ENCODE measurements around the gene MED26. TPM values are rescaled to one million over a fixed set of nuclear protein-coding genes. Genes with fewer than 3 reads are reported as not detected.

MED26 gene
- total and polyA plus RNA-seq, 2 of the 13 experiments (the other 11 are each of a cell fraction or from before 2014, with no cell fraction given), result 3.5 to 3.8 TPM

DNA sequence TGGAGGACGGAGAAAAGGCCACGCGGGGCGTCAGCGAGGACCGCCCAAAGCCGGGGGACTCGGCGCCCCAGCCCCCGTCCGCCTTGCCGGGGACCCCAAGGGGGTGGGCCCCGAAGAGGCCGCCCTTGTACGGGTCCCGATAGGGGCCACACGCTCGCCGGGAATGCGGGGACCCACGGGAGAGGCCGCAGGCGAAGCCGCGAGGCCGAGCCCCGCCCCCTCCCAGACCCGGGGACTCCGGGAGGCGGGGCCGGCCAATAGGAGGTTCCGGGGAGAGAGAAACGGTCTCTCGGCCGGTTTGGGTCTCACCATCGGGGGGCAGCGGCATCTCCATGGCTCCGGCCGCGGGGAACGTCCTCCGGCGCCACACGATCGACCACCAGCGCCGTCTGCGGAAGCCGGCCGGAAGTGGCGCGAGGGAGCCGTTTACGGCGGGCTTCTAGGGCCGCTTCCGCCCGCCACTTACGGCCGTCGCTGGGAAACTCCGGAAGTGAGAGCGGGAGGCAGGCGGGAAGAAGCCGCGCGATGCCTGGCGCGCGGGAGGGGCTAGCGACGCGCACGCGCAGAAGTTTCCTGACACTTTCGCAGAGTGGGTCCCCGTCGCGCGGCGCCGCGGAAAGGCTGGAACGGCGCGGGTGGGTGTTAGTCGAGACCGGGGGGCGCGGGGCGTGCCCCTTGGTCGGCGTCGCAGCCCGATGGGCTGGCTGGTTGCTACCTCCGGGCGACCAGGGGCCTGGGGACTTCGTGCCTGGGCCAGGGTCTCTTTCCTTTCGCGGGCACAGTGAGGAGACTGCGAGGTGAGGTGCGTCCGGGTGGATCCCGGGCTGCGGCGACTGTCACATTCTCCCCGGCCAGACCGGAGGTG is 85.7 kb downstream of the MED26 start, which contains the start of gene CHERP (continued):
- TF ChIP-seq, protein P1, sequence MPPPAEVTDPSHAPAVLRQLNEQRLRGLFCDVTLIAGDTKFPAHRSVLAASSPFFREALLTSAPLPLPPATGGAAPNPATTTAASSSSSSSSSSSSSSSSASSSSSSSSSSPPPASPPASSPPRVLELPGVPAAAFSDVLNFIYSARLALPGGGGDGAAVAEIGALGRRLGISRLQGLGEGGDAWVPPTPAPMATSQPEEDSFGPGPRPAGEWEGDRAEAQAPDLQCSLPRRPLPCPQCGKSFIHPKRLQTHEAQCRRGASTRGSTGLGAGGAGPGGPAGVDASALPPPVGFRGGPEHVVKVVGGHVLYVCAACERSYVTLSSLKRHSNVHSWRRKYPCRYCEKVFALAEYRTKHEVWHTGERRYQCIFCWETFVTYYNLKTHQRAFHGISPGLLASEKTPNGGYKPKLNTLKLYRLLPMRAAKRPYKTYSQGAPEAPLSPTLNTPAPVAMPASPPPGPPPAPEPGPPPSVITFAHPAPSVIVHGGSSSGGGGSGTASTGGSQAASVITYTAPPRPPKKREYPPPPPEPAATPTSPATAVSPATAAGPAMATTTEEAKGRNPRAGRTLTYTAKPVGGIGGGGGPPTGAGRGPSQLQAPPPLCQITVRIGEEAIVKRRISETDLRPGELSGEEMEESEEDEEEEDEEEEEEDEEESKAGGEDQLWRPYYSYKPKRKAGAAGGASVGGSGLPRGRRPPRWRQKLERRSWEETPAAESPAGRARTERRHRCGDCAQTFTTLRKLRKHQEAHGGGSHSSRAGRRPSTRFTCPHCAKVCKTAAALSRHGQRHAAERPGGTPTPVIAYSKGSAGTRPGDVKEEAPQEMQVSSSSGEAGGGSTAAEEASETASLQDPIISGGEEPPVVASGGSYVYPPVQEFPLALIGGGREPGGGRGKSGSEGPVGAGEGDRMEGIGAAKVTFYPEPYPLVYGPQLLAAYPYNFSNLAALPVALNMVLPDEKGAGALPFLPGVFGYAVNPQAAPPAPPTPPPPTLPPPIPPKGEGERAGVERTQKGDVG (CRISPR knock-in tag; IDR thresholded peaks at IDR 0.05; ENCODE audit: borderline replicate concordance), result peak; percentile 41; the same call in 1 of the 2 replicates
- TF ChIP-seq CCDC6 (CRISPR knock-in tag; IDR thresholded peaks at IDR 0.05) (peak; percentile 59), BCL6 (CRISPR knock-in tag; IDR thresholded peaks at IDR 0.05) (0 out of 2 replicates have a peak, but pooled peaks have one; percentile 42), ZBTB7A (CRISPR knock-in tag; IDR thresholded peaks at IDR 0.05) (0 out of 2 replicates have a peak, but pooled peaks have one; percentile 9), KDM2A (CRISPR knock-in tag; IDR thresholded peaks at IDR 0.05; ENCODE audit: borderline replicate concordance, low read depth) (peak; percentile 92; the same call in 1 of the 2 replicates), HES4 (CRISPR knock-in tag; IDR thresholded peaks at IDR 0.05; ENCODE audit: borderline replicate concordance) (peak; percentile 59), RARG (CRISPR knock-in tag; IDR thresholded peaks at IDR 0.05; ENCODE audit: low read depth) (0 out of 2 replicates have a peak, but pooled peaks have one; percentile 55), SRF (IDR thresholded peaks at IDR 0.05; ENCODE audit: low read depth, low read length) (no peak), ZNF746 (CRISPR knock-in tag; IDR thresholded peaks at IDR 0.05) (no peak), TOE1 (CRISPR knock-in tag; IDR thresholded peaks at IDR 0.05) (peak; percentile 60; the same call in 1 of the 2 replicates), TBP (CRISPR knock-in tag; IDR thresholded peaks at IDR 0.05) (0 out of 2 replicates have a peak, but pooled peaks have one; percentile 36), ZNF343 (CRISPR knock-in tag; IDR thresholded peaks at IDR 0.05) (peak; percentile 64; the same call in 1 of the 2 replicates), PHF5A (CRISPR knock-in tag; IDR thresholded peaks at IDR 0.05; ENCODE audit: low read depth, unreplicated experiment) (peak; percentile 46), ZNF678 (CRISPR knock-in tag; IDR thresholded peaks at IDR 0.05) (peak; percentile 90), SNAPC2 (CRISPR knock-in tag; IDR thresholded peaks at IDR 0.05) (peak; percentile 84), MXD4 (CRISPR knock-in tag; IDR thresholded peaks at IDR 0.05) (peak; percentile 69; the same call in 1 of the 2 replicates), TGIF2 (CRISPR knock-in tag; IDR thresholded peaks at IDR 0.05) (0 out of 2 replicates have a peak, but pooled peaks have one; percentile 18), ZC3H4 (CRISPR knock-in tag; IDR thresholded peaks at IDR 0.05; ENCODE audit: borderline replicate concordance) (no peak), TARDBP (CRISPR knock-in tag; IDR thresholded peaks at IDR 0.05) (peak; percentile 97), ZNF839 (CRISPR knock-in tag; IDR thresholded peaks at IDR 0.05; ENCODE audit: borderline replicate concordance) (peak; percentile 29; the same call in 1 of the 2 replicates), SAP130 (CRISPR knock-in tag; IDR thresholded peaks at IDR 0.05; ENCODE audit: low read depth) (peak; percentile 87), CREB1 (IDR thresholded peaks at IDR 0.05) (peak; percentile 25; the same call in 1 of the 2 replicates), CREB1 (CRISPR knock-in tag; IDR thresholded peaks at IDR 0.05) (peak; percentile 72), ZNF773 (CRISPR knock-in tag; IDR thresholded peaks at IDR 0.05; ENCODE audit: borderline replicate concordance) (0 out of 2 replicates have a peak, but pooled peaks have one; percentile 68), ZNF30 (CRISPR knock-in tag; IDR thresholded peaks at IDR 0.05) (0 out of 2 replicates have a peak, but pooled peaks have one; percentile 73)
- TF ChIP-seq, protein P2, sequence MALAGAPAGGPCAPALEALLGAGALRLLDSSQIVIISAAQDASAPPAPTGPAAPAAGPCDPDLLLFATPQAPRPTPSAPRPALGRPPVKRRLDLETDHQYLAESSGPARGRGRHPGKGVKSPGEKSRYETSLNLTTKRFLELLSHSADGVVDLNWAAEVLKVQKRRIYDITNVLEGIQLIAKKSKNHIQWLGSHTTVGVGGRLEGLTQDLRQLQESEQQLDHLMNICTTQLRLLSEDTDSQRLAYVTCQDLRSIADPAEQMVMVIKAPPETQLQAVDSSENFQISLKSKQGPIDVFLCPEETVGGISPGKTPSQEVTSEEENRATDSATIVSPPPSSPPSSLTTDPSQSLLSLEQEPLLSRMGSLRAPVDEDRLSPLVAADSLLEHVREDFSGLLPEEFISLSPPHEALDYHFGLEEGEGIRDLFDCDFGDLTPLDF (CRISPR knock-in tag; IDR thresholded peaks at IDR 0.05), result peak; percentile 98
